WTC11 (cell line): ENCODE results near the gene CHRNA5. TPM values are rescaled to one million over a fixed set of nuclear protein-coding genes. Genes with fewer than 3 reads are reported as not detected.
A peak's percentile ranks its signal among the peaks of the same experiment; 100 is the strongest.

Source experiments
- ATAC-seq: fragments of 200-7000 bp; cut with Tn5 transposase; 2 replicates; pipeline ENCODE4 v1.10.0; 2021; ENCODE audit warnings: mild to moderate bottlenecking, moderate library complexity
- CTCF ChIA-PET: fragments of 300-600 bp; sonication (Branson Sonifier 250); formaldehyde crosslinking; loops from one replicate; lab custom pipeline; 2021; ENCODE audit warnings: antibody characterized with exemption; lab: Charles Lee
- POLR2A ChIA-PET: fragments of 350-600 bp; sonication (Branson Sonifier 250); formaldehyde crosslinking; loops from one replicate; lab custom pipeline; 2021; ENCODE audit warnings: antibody characterized with exemption; lab: Charles Lee
- DNase-seq: peaks from one replicate; pipeline ENCODE4 v3.0.0; 2021; ENCODE audit warnings: low spot score
- H3K27ac Mint-ChIP-seq: 2 replicates; pipeline ENCODE4 v1.8.0; 2021; ENCODE audit warnings: mixed read lengths
- H3K27me3 Mint-ChIP-seq: 2 replicates; pipeline ENCODE4 v1.8.0; 2021; ENCODE audit warnings: low read depth, mild to moderate bottlenecking, moderate library complexity, mixed read lengths
- H3K36me3 Mint-ChIP-seq: 2 replicates; pipeline ENCODE4 v1.8.0; 2021; ENCODE audit warnings: mixed read lengths
- H3K4me1 Mint-ChIP-seq: 2 replicates; pipeline ENCODE4 v1.8.0; 2022; ENCODE audit warnings: mixed read lengths
- H3K4me3 Mint-ChIP-seq: 2 replicates; pipeline ENCODE4 v1.8.0; 2021; ENCODE audit warnings: mild to moderate bottlenecking, moderate library complexity, mixed read lengths
- H3K9me3 Mint-ChIP-seq: 2 replicates; pipeline ENCODE4 v1.8.0; 2021; ENCODE audit warnings: mixed read lengths
- ATF3 ChIP-seq: sonication (generic); formaldehyde crosslinking; conservative IDR thresholded peaks from 2 replicates; pipeline ENCODE4 v1.8.1; 2022; ENCODE audit warnings: mild to moderate bottlenecking, missing genetic modification reagents
- CREB1 ChIP-seq: sonication (generic); formaldehyde crosslinking; IDR thresholded peaks from 2 replicates; pipeline ENCODE4 v1.8.0; 2023; ENCODE audit warnings: mild to moderate bottlenecking, missing genetic modification reagents
- CTCF ChIP-seq: fragments of 200-600 bp; IDR thresholded peaks from 2 replicates; pipeline ENCODE4 v1.8.0; 2022; ENCODE audit warnings: antibody characterized with exemption
- E2F4 ChIP-seq: sonication (generic); formaldehyde crosslinking; IDR thresholded peaks from 2 replicates; pipeline ENCODE4 v1.8.1; 2022; ENCODE audit warnings: low read depth, mild to moderate bottlenecking, moderate library complexity, missing genetic modification reagents, borderline replicate concordance
- IRF2 ChIP-seq: sonication (generic); formaldehyde crosslinking; IDR thresholded peaks from 2 replicates; pipeline ENCODE4 v1.8.0; 2022; ENCODE audit warnings: low read depth, missing genetic modification reagents, borderline replicate concordance
- KAT7 ChIP-seq: sonication (generic); formaldehyde crosslinking; IDR thresholded peaks from 2 replicates; pipeline ENCODE4 v1.8.1; 2023; ENCODE audit warnings: missing genetic modification reagents, mild to moderate bottlenecking, borderline replicate concordance
- NFYB ChIP-seq: sonication (generic); formaldehyde crosslinking; conservative IDR thresholded peaks from 2 replicates; pipeline ENCODE4 v1.8.0; 2022; ENCODE audit warnings: low read depth, missing genetic modification reagents
- NR2C2 ChIP-seq: sonication (generic); formaldehyde crosslinking; IDR thresholded peaks from 2 replicates; pipeline ENCODE4 v1.8.0; 2022; ENCODE audit warnings: mild to moderate bottlenecking, missing genetic modification reagents
- SOX15 ChIP-seq: fragments of 250-450 bp; sonication (Bioruptor Pico); IDR thresholded peaks from 2 replicates; pipeline ENCODE4 v1.9.0; 2021; ENCODE audit warnings: mild to moderate bottlenecking
- TCF7 ChIP-seq: sonication (generic); formaldehyde crosslinking; IDR thresholded peaks from 2 replicates; pipeline ENCODE4 v1.8.0; 2022; ENCODE audit warnings: mild to moderate bottlenecking, low read depth, missing genetic modification reagents, moderate library complexity
- ZNF138 ChIP-seq: sonication (generic); formaldehyde crosslinking; conservative IDR thresholded peaks from 2 replicates; pipeline ENCODE4 v1.8.1; 2022; ENCODE audit warnings: mild to moderate bottlenecking, moderate library complexity, missing genetic modification reagents
- ZNF416 ChIP-seq: fragments of 250-450 bp; sonication (Bioruptor Pico); IDR thresholded peaks from 2 replicates; pipeline ENCODE4 v1.9.0; 2021; ENCODE audit warnings: mild to moderate bottlenecking, inconsistent platforms
- total RNA-seq: library from RNA; stranded (reverse); gene quantifications from 3 replicates; pipeline ENCODE4 v1.2.3, GENCODE V29; 2021
- TF ChIP-seq, protein P1 (sequence below): sonication (generic); formaldehyde crosslinking; IDR thresholded peaks from 2 replicates; pipeline ENCODE4 v1.8.1; 2023; ENCODE audit warnings: mild to moderate bottlenecking, missing genetic modification reagents, moderate library complexity
- TF ChIP-seq, protein P2 (sequence below): fragments of 250-450 bp; sonication (Bioruptor Pico); conservative IDR thresholded peaks from 2 replicates; pipeline ENCODE4 v1.9.0; 2021; ENCODE audit warnings: mild to moderate bottlenecking
- TF ChIP-seq, protein P3 (sequence below): sonication (generic); formaldehyde crosslinking; IDR thresholded peaks from 2 replicates; pipeline ENCODE4 v1.8.0; 2022; ENCODE audit warnings: mild to moderate bottlenecking, missing genetic modification reagents

The CHRNA5 gene
- total RNA-seq, 1 experiment from 2014 or later = 21.0 TPM

DNA sequence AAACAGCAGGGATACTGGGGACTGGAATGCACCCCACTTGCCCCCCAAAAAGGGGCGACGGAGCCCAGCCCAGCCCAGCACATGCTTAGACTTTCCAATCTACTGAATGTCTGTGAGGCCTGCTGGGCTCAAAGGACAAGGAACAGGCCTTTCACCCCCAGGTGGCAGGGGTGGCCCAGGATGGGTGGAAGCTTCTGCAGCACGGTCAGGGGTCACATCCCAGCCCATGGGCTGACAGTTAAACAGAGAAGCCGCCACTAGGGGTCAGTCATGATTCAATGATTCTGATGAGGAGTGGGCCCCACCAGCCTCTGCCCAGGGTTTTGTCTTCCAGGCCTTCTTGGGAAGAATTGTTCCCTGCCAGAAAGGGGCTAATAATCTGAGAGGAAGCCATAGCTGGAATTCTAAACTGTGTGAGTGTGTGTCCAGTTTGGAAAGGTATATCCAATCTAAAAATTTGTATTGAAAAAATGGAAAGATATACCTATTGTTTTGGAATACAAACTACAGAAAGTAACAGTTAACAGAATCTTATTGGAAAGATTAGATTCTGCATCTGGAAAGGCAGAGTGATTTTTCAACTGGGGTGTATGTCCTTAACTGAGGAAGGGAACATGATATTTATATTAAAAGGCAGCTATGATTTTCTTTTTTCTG, 73.5 kb downstream of the CHRNA5 start:
- Mint-ChIP-seq H3K4me1 (peaks cover 19% of the 10 kb centered on the region), H3K27me3 (peaks cover 11% of the 10 kb centered on the region), H3K4me3 (no peak overlapping the region), H3K9me3 (no peaks in the 10 kb centered on the region), H3K36me3 (no peaks in the 10 kb centered on the region), H3K27ac (no peak overlapping the region)
- CTCF ChIA-PET = interaction anchor here (0.6 to 7.2 kb wide), 22 partner anchors 11 to 330 kb away, joined by 3 to 75 read pairs (median 7); partner anchors contain the start of genes CHRNA3 and CHRNA5
- peak; percentile 62 for ATAC-seq
- peak; percentile 59; the same call in 1 of the 2 replicates for TF ChIP-seq CTCF
- TF ChIP-seq E2F4 = no peak
- TF ChIP-seq, protein P1, sequence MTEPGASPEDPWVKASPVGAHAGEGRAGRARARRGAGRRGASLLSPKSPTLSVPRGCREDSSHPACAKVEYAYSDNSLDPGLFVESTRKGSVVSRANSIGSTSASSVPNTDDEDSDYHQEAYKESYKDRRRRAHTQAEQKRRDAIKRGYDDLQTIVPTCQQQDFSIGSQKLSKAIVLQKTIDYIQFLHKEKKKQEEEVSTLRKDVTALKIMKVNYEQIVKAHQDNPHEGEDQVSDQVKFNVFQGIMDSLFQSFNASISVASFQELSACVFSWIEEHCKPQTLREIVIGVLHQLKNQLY (CRISPR knock-in tag) = no peak
- POLR2A ChIA-PET = interaction anchor here (0.6 kb wide), 1 partner anchor 132 kb away, joined by 3 read pairs; no protein-coding TSS in a partner anchor
- DNase-seq = peak; percentile 91

GRCh38 chr15:78640527-78641101, 75.3 kb downstream of the CHRNA5 start:
- ATAC-seq (peak; percentile 45), DNase-seq (peak; percentile 30)
- H3K4me1 Mint-ChIP-seq = peaks cover 19% of the 10 kb centered on the region
- ChIA-PET CTCF (interaction anchor here (2.0 to 7.2 kb wide), 7 partner anchors 21 to 332 kb away, joined by 5 to 75 read pairs (median 26); partner anchors contain the start of gene CHRNA3), POLR2A (interaction anchor here (1.2 kb wide), 1 partner anchor 21 kb away, joined by 3 read pairs; no protein-coding TSS in a partner anchor)
- peak overlapping the region; percentile 71 for H3K4me3 Mint-ChIP-seq
- no peaks in the 10 kb centered on the region for H3K9me3 Mint-ChIP-seq
- H3K27ac Mint-ChIP-seq = no peak overlapping the region
- TF ChIP-seq TCF7 (0 out of 2 replicates have a peak, but pooled peaks have one; percentile 16), CREB1 (no peak), IRF2 (0 out of 2 replicates have a peak, but pooled peaks have one; percentile 13)
- H3K36me3 Mint-ChIP-seq = no peaks in the 10 kb centered on the region
- peaks cover 11% of the 10 kb centered on the region for H3K27me3 Mint-ChIP-seq

- POLR2A ChIA-PET = no interaction called here
- no peak for TF ChIP-seq NFYB (CRISPR knock-in tag)
- TF ChIP-seq, protein P1 (CRISPR knock-in tag) = no peak
- no peak for TF ChIP-seq SOX15
- TF ChIP-seq ZNF416 = no peak
- 0 out of 2 replicates have a peak, but pooled peaks have one; percentile 54 for TF ChIP-seq ZNF138
- no peak for TF ChIP-seq CREB1
- peak; percentile 62; the same call in 1 of the 2 replicates for TF ChIP-seq ATF3 (CRISPR knock-in tag)
- TF ChIP-seq, protein P2, sequence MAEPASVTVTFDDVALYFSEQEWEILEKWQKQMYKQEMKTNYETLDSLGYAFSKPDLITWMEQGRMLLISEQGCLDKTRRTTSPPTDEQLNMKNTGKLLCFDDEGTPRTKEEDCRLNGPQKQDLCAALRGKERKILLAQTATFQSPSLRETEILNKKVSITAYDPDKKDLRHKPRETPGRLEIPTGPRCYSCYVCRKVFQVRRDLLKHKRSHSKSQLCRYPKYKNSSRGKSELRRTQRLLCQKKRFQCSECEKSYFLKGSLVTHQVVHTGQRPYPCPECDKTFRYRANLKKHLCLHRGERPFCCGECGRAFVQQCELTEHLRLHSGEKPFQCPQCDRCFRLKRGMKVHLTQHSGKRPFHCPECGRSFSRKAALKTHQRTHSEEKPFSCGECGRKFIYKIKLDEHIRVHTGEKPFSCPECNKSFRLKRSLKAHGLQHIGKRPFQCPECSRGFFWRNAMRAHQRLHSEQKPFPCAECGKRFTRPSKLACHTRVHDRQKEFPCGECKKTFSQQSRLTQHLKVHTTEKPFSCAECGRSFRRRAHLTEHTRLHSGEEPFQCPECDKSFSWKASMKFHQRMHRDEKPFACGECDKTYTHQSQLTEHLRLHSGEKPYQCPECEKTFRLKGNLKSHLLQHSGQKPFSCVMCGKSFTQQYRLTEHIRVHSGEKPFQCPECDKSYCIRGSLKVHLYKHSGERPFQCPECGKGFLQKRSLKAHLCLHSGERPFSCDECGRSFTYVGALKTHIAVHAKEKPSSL (CRISPR knock-in tag) = no peak
- no peak for TF ChIP-seq CTCF
- 0 out of 2 replicates have a peak, but pooled peaks have one; percentile 51 for TF ChIP-seq NR2C2
- TF ChIP-seq, protein P3, sequence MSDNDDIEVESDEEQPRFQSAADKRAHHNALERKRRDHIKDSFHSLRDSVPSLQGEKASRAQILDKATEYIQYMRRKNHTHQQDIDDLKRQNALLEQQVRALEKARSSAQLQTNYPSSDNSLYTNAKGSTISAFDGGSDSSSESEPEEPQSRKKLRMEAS (CRISPR knock-in tag) = peak; percentile 99
- TF ChIP-seq KAT7 (CRISPR knock-in tag) = peak; percentile 59; the same call in 1 of the 2 replicates
These were observed 75.9 kb downstream of the CHRNA5 start, which contains the start of gene CHRNB4 for GRCh38 chr15:78641102-78641748. TSS of gene CHRNB4 (minus strand) at chr15:78641210. CDS start at chr15:78641133, 77 bp downstream.

More at GRCh38 chr15:78641102-78641748, 75.9 kb downstream of the CHRNA5 start, which contains the start of gene CHRNB4:
- Mint-ChIP-seq H3K4me3 (peak within 1 kb of the TSS; percentile 81), H3K27me3 (peaks cover 11% of the 10 kb centered on the region), H3K9me3 (no peaks in the 10 kb centered on the region), H3K27ac (peak within 1 kb of the TSS; percentile 57), H3K4me1 (peaks cover 19% of the 10 kb centered on the region), H3K36me3 (no peaks in the 10 kb centered on the region)
- DNase-seq = peak; percentile 87
- CTCF ChIA-PET = interaction anchor here (0.7 to 6.0 kb wide), 11 partner anchors 21 to 389 kb away, joined by 3 to 64 read pairs (median 5); partner anchors contain the start of gene CHRNA3
- ATAC-seq = peak; percentile 76
